Measurements from ENCODE around the gene FAIM.
"Not testable (repeated sequence)": the region's sequence is repeated elsewhere in the genome, so short reads cannot be mapped to it uniquely, and the experiment has no call there.

Gene FAIM

GRCh38 chr3:138608322-138609135 lies at the start of gene FAIM:
FAIM (plus strand) TSS chr3:138608771; CDS start chr3:138619727, 10,956 bp downstream.
- H3K4me3 ChIP-seq (ENCODE audit: low read length), result peak within 1 kb of the TSS; percentile 71
- TF ChIP-seq, protein P1, sequence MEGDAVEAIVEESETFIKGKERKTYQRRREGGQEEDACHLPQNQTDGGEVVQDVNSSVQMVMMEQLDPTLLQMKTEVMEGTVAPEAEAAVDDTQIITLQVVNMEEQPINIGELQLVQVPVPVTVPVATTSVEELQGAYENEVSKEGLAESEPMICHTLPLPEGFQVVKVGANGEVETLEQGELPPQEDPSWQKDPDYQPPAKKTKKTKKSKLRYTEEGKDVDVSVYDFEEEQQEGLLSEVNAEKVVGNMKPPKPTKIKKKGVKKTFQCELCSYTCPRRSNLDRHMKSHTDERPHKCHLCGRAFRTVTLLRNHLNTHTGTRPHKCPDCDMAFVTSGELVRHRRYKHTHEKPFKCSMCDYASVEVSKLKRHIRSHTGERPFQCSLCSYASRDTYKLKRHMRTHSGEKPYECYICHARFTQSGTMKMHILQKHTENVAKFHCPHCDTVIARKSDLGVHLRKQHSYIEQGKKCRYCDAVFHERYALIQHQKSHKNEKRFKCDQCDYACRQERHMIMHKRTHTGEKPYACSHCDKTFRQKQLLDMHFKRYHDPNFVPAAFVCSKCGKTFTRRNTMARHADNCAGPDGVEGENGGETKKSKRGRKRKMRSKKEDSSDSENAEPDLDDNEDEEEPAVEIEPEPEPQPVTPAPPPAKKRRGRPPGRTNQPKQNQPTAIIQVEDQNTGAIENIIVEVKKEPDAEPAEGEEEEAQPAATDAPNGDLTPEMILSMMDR (conservative IDR thresholded peaks at IDR 0.05; ENCODE audit: low read depth, low read length), result no peak
- DNase-seq (ENCODE audit: low read depth), result no peak

GRCh38 chr3:138559134-138559533 lies 49.4 kb upstream of the FAIM start:
- H3K4me3 ChIP-seq (ENCODE audit: low read length), result no peak overlapping the region
- no peak for DNase-seq (ENCODE audit: low read depth)
- TF ChIP-seq, protein P1 (conservative IDR thresholded peaks at IDR 0.05; ENCODE audit: low read depth, low read length), result no peak

DNA sequence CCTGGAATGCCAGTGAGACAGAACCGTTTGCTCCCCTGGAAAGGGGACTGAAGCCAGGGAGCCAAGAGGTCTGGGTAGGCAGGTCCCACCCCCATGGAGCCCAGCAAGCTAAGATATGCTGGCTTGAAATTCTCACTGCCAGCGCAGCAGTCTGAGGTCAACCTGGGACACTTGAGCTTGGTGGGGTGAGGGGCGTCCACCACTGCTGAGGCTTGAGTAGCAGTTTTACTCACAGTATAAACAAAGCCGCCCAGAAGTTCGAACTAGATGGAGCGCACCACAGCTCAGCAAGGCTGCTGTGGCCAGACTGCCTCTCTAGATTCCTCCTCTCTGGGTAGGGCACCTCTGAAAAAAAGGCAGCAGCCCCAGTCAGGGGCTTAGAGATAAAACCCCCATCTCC lies 48.1 kb upstream of the FAIM start:
- no peak for DNase-seq (ENCODE audit: low read depth)
- H3K4me3 ChIP-seq (ENCODE audit: low read length), result no peak overlapping the region
- TF ChIP-seq, protein P1 (conservative IDR thresholded peaks at IDR 0.05; ENCODE audit: low read depth, low read length), result no peak

DNA sequence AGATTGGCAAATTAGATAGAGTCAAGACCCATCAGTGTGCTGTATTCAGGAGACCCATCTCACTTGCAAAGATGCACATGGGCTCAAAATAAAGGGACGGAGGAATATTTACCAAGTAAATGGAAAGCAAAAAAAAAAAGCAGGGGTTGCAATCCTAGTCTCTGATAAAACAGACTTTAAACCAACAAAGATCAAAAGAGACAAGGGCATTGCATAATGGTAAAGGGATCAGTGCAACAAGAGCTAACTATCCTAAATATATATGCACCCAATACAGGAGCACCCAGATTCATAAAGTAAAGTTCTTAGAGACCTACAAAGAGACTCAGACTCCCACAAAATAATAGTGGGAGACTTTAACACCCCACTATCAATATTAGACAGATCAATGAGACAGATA lies 45.7 kb upstream of the FAIM start:
- not testable (repeated sequence) for DNase-seq (ENCODE audit: low read depth); H3K4me3 ChIP-seq (ENCODE audit: low read length)

GRCh38 chr3:138566293-138566692 lies 42.3 kb upstream of the FAIM start:
- H3K4me3 ChIP-seq (ENCODE audit: low read length); DNase-seq (ENCODE audit: low read depth): not testable (repeated sequence)

DNA sequence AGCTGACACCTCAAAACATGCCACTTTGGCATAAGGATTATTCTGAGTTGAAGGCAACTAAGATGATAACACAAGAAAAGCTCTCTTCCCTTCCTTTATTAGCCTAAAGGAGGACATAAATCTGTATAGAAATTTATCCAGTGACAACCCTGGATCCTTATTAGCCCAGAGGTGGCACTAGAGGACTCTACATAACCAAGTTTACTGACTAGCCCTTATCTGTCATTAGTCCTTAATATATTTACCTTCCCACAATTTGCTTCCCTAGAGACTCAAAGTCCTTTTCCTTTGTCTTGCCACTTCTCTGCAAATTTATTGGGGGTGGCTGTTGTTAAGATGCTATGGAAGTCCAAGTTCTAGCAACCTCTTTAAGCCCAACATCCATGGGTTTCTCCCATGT lies 41.2 kb upstream of the FAIM start:
- TF ChIP-seq, protein P1 (conservative IDR thresholded peaks at IDR 0.05; ENCODE audit: low read depth, low read length), result peak; percentile 12
- no peak overlapping the region for H3K4me3 ChIP-seq (ENCODE audit: low read length)
- no peak for DNase-seq (ENCODE audit: low read depth)

DNA sequence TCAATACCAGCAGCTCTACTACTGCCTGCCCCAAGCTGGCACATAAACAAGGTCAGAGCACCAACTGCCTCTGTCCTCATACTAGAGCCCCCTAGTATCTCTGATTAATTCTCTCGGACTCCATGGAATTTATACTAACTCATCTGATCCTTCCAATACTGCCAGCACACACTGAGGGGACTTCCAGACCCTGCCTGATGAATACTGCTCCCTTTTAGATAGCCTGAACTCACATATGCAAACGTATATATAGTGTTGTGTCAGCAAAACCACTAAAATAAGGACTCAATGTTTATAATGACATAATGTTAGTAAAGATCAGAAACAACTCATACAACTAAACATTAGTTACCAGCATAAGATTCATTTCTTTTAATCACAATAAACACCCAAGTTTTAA lies 39.5 kb upstream of the FAIM start:
- H3K4me3 ChIP-seq (ENCODE audit: low read length), result no peak overlapping the region
- no peak for DNase-seq (ENCODE audit: low read depth)
- TF ChIP-seq, protein P1 (conservative IDR thresholded peaks at IDR 0.05; ENCODE audit: low read depth, low read length), result no peak

DNA sequence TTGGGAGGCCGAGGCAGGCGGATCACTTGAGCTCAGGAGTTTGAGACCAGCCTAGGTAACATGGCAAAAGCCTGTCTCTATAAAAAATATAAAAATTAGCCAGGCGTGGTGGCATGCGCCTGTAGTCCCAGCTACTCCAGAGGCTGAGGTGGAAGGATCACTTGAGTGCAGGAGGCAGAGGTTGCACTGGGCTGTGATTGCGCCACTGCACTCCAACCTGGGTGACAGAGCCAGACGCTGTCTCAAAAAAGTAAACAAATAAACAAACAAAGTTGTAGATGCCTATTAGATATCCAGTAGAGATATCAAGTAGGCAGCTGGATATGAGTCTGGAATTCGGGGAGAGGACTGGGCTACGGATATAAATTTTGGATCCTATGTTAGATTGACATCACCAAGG lies 38.9 kb upstream of the FAIM start:
- H3K4me3 ChIP-seq (ENCODE audit: low read length); DNase-seq (ENCODE audit: low read depth): not testable (repeated sequence)

DNA sequence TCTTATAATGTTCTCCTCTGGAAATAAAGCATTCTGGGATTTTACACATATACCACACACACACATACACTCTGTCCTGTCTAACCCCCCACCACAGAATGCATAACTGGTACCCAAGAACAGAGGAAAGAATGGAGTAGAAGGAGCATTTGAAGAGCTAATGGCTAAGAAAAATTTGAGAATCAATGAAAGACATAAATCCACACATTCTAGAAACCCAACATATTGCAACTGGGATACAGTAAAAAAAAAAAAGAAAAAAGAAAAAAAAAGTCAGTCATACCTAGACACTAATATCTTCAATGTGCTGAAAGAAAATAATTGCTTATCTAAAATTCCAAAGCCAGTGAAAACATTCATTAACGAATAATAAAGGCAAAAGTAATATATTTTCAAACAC lies 35.4 kb upstream of the FAIM start:
- no peak for DNase-seq (ENCODE audit: low read depth)
- no peak overlapping the region for H3K4me3 ChIP-seq (ENCODE audit: low read length)
- TF ChIP-seq, protein P1 (conservative IDR thresholded peaks at IDR 0.05; ENCODE audit: low read depth, low read length), result no peak

All from retinal pigment epithelial cell (primary cell).